NCI-H446 treated with DMSO at 0.1 percent for 48 hours (cell line): ENCODE measurements around the gene NEDD8.

Experiments
- DNase-seq: peaks from one replicate; lab custom pipeline; 2025; lab: John Stamatoyannopoulos, UW

Gene NEDD8

GRCh38 chr14:24263848-24264247 is 31.7 kb upstream of the NEDD8 start:
- no peak for DNase-seq

GRCh38 chr14:24262821-24263733 is 30.9 kb upstream of the NEDD8 start, which contains the start of gene TGM1:
Gene TGM1, minus strand, starts transcription at chr14:24263177. Its CDS starts 825 bp downstream, at chr14:24262352.
- no peak for DNase-seq

DNA sequence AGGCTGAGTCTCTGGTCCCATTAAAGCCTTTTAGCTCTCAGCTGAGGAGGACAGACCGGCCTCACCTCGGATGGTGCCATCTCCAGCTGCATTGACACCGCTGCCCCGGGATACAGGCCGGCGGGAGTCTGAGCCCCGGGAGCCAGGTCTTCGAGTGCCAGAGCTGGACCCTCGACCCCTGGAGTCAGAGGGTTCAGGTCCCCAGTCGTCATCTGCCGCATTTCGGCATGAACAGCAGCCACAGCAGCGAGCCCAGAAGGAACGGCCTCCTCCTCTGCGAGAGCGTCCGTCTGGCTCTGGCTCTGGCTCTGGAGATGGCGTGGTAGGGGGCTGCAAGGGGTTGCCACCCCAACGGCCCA is 29.8 kb upstream of the NEDD8 start:
- no peak for DNase-seq

GRCh38 chr14:24261256-24261968 is 29.2 kb upstream of the NEDD8 start:
- DNase-seq, result no peak

DNA sequence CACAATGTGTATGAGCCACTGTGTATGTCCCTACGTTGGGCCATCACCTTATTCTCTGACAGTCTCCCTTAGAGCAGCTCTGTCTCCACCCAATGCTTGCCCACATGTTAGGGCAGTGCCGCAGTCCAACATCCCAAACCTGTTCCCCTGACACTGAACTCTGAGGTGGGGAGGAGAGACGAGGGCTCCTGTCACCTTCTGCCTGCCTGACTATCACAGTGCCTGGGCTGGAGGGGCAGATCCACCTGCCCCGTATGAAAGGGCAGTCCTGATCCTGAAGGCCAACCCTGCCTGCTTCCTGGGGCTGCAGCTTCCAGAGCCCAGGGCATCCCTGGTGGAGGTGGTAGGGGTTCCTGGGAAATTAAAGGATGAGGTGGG is 28.6 kb upstream of the NEDD8 start:
- no peak for DNase-seq

DNA sequence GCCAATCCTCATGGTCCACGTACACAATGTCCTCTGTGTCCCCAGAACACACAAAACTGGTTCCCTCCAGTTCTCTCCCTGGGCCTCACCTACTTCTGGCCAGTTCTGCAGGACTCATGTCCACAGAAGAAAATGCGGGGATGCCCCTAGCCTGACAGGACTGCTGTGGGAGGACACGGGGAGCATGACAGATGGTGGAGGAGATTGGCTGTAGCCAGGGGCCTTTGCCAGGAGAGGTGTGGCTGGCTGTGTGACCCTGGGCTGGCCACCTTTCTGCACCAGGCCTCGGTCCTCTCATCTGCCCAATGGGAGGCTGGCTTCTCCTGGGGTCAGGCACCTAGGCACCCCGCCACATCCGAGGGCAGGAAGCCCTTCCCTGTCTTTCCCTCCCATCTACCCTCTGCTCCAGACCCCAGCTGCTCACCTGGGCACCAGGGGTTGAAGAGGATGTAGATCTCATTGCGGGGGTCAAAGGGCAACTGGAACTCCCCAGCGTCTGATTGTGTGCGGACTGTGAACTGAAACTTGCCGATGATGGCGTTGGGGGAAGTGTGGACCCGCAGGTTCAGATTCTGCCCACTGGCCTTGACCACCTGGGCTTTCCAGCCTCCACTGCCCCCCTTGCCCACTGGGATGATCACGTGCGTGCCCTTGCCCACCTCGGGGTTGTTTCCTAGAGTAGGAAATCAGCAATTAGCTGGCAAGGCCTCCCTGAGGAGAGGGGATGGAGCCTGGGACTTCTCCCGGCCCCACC is 28.0 kb upstream of the NEDD8 start:
- no peak for DNase-seq

- DNase-seq, result no peak
These were observed 27.3 kb upstream of the NEDD8 start for GRCh38 chr14:24259282-24260025.

DNA sequence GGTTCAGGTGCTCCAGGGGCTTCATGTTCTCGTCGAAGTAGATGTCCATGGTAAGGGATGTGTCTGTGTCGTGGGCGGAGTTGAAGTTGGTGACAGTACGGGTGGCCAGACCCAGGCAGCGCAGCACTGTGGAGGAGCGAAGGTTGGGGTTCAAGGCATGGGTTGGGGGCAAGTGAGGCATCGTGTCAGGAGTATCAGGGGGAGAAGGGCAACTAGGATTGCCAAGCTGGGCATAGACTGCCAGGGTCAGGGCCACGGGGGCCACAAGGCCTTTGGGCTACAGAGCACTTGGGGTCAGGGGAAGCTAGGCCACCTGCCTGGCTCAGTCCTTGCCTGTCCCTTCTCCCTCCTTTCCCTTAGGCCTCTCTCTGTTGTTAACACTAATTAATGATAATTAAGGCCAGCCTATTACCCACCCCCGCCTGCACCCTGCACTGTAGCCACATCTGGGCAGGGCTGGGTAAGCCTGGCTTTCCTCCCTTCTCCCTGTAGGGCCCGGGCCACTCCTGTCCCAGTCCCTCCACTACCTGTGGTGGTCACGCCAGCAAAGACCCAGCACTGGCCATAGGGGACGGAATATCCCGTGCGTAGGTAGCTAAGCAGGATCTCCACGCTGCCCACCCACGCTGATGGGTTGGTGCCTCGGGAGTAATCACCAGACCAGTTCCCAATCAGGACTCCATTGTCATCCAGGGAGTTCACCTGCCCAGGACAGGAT is 26.5 kb upstream of the NEDD8 start:
- no peak for DNase-seq

DNA sequence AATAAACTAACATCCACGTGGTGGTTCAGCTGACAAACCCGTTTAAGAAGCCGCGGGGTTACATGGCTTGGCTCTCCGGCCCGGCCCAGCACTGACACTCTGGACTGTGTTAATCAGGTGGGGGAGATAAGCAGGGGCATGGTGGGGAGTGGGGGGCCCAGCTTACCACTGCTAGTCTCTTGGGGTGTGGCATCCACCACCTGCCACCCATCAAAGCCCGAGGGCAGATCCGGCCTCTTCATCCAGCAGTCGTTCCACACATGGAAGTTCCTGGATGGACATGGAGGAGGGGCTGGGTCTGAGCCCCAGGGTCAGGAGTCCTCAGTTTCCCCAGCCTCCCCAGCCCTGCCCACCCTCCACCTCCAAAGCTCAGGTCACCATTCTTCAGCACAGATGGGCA is 26.0 kb upstream of the NEDD8 start:
- no peak for DNase-seq

GRCh38 chr14:24256960-24257359 is 24.8 kb upstream of the NEDD8 start:
- DNase-seq, result no peak

- DNase-seq, result no peak
These were observed 24.0 kb upstream of the NEDD8 start for GRCh38 chr14:24255931-24256711.

GRCh38 chr14:24255438-24255837 is 23.3 kb upstream of the NEDD8 start:
- no peak for DNase-seq

- no peak for DNase-seq
These were observed 22.6 kb upstream of the NEDD8 start for GRCh38 chr14:24254630-24255392.

DNA sequence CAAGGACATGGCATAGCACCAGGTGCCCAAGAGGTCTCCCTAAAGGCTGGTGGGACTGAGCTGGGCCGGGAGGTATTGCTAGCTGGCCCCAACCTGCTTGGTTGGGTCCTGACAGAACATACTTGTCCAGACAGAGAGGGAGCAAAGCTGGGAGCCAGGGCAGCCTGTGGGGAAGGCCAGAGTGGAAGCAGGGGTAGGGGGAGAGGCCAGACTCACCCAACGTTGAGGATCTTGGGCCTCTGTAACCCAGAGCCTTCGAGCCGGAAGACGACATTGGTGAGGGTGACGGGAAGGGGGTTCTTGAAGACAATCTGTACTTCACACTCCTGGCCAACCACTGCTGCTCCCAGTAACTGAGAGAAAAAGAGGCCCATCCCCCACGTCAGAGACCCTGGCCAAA is 21.8 kb upstream of the NEDD8 start:
- no peak for DNase-seq

DNA sequence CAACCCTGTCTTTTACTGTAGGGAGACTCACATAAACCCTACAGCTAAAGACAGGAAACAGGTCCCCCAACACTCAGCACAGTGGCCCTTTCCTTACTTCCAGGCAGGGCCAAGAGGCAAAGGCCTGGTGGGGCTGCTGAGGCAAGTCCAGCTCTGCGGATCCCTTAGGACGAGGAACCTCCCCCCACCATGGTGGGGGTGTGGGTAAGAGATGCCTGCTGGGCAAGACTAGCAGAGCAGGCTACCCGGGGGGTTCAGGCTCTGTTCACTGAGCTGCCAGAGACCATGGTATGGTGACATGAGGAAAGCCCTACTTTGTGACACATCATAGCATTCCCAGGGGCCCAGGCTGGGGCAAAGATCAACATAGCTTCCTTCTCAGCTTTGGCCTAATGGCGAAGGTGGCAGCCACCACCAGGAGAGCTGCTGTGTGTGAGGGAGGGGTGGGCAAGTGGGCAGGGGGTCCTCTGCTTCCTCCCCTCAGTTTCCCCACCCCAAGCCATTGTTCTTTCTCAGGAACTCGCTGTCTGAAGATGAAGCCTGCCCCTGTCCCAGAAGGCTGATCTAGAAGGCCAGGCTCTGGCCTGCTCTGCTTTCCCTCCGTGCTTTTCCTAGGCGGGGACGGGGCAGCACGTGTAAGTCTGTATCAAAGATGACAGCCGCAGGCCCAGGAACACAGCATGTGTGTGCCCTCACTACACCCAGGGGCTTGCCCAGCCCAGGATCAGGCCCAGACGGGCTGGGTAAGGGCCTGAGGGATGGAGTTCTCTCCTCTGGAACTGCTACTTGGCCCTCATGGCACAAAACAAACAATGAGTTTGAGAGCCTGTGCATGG is 20.3 kb upstream of the NEDD8 start:
- no peak for DNase-seq

DNA sequence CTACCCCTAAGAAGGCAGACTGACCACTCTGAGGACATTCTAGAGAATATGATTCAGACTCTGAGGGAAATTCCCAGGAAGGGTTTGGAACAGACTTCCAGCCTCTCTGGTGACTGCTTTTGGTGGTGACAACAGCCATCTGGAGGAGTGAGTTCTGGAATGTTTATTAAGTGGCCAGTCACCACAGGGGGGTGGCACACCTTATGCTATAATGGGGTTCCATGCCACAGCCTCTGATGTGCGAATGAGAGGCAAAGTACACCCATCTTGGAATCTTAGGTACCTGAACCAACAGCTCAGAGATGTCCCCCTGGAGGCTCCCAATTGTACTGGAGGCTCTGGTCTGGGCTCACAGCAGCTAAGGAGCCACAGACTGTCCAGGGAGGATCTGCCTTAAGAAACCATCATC is 19.7 kb upstream of the NEDD8 start:
- no peak for DNase-seq

- no peak for DNase-seq
These were observed 18.2 kb upstream of the NEDD8 start for GRCh38 chr14:24250354-24250753.

GRCh38 chr14:24249230-24250021 is 17.3 kb upstream of the NEDD8 start:
- DNase-seq, result no peak
